ENCODE results near the gene CIPC.

The CIPC gene

GRCh38 chr14:77055981-77056380, 42.1 kb upstream of the CIPC start:
- Mint-ChIP-seq H3K4me3 (no peak overlapping the region), H3K36me3 (ENCODE audit: low read depth) (no peaks in the 10 kb centered on the region), H3K27me3 (ENCODE audit: low read depth) (peaks cover 7% of the 10 kb centered on the region), H3K4me1 (peaks cover 35% of the 10 kb centered on the region), H3K27ac (no peak overlapping the region), H3K9me3 (peaks cover 3% of the 10 kb centered on the region)
- no peak for TF ChIP-seq CTCF (IDR thresholded peaks at IDR 0.05; ENCODE audit: unreplicated experiment in 3 of 3)

- Mint-ChIP-seq H3K4me3 (no peak overlapping the region), H3K27ac (peak overlapping the region in 1 of 3 experiments; percentile 68), H3K4me1 (peaks cover 21% of the 10 kb centered on the region), H3K36me3 (ENCODE audit: low read depth) (no peaks in the 10 kb centered on the region), H3K27me3 (ENCODE audit: low read depth) (peaks cover 7% of the 10 kb centered on the region), H3K9me3 (peaks cover 3% of the 10 kb centered on the region)
- TF ChIP-seq CTCF (IDR thresholded peaks at IDR 0.05; ENCODE audit: unreplicated experiment in 3 of 3): no peak
Observed at GRCh38 chr14:77058117-77058516, 39.9 kb upstream of the CIPC start.

- no peak overlapping the region for H3K4me3 Mint-ChIP-seq
- H3K27ac Mint-ChIP-seq: peak overlapping the region in 2 of 3 experiments; percentile 68 to 83
- H3K4me1 Mint-ChIP-seq: peaks cover 25% of the 10 kb centered on the region
- peaks cover 7% of the 10 kb centered on the region for H3K27me3 Mint-ChIP-seq (ENCODE audit: low read depth)
- peaks cover 3% of the 10 kb centered on the region for H3K9me3 Mint-ChIP-seq
- no peak for TF ChIP-seq CTCF (IDR thresholded peaks at IDR 0.05; ENCODE audit: unreplicated experiment in 3 of 3)
- no peaks in the 10 kb centered on the region for H3K36me3 Mint-ChIP-seq (ENCODE audit: low read depth)
Observed at GRCh38 chr14:77058785-77059184, 39.3 kb upstream of the CIPC start.

GRCh38 chr14:77059276-77059915, 38.7 kb upstream of the CIPC start:
- Mint-ChIP-seq H3K9me3 (peaks cover 3% of the 10 kb centered on the region), H3K4me3 (no peak overlapping the region), H3K27me3 (ENCODE audit: low read depth) (peaks cover 7% of the 10 kb centered on the region), H3K27ac (peak overlapping the region; percentile 58 to 83 (median 68)), H3K4me1 (peaks cover 26% of the 10 kb centered on the region), H3K36me3 (ENCODE audit: low read depth) (no peaks in the 10 kb centered on the region)
- peak in 2 of 3 experiments; percentile 7 to 41 for TF ChIP-seq CTCF (IDR thresholded peaks at IDR 0.05; ENCODE audit: unreplicated experiment in 3 of 3)

GRCh38 chr14:77061630-77062257, 36.3 kb upstream of the CIPC start:
- Mint-ChIP-seq H3K4me3 (no peak overlapping the region), H3K27me3 (ENCODE audit: low read depth) (peaks cover 7% of the 10 kb centered on the region), H3K27ac (no peak overlapping the region), H3K4me1 (peaks cover 40% of the 10 kb centered on the region), H3K9me3 (no peaks in the 10 kb centered on the region), H3K36me3 (ENCODE audit: low read depth) (no peaks in the 10 kb centered on the region)
- no peak for TF ChIP-seq CTCF (IDR thresholded peaks at IDR 0.05; ENCODE audit: unreplicated experiment in 3 of 3)

- Mint-ChIP-seq H3K4me3 (no peak overlapping the region), H3K27me3 (ENCODE audit: low read depth) (peaks cover 7% of the 10 kb centered on the region), H3K27ac (no peak overlapping the region), H3K36me3 (ENCODE audit: low read depth) (no peaks in the 10 kb centered on the region), H3K4me1 (peaks cover 42% of the 10 kb centered on the region), H3K9me3 (no peaks in the 10 kb centered on the region)
- TF ChIP-seq CTCF (IDR thresholded peaks at IDR 0.05; ENCODE audit: unreplicated experiment in 3 of 3): no peak
Observed at GRCh38 chr14:77062261-77062660, 35.8 kb upstream of the CIPC start.
